Panc1 (cell line): ENCODE measurements around the gene GALNT15. TPM values are rescaled to one million over a fixed set of nuclear protein-coding genes. Genes with fewer than 3 reads are reported as not detected.

Experiments
- ATAC-seq: fragments of 200-7000 bp; cut with Tn5 transposase; 2 replicates; pipeline ENCODE4 v1.9.1; 2020; ENCODE audit warnings: mild to moderate bottlenecking, moderate library complexity
- BruUV-seq: library from RNA; stranded (reverse); fragments of 400-500 nt; replicated peaks from 2 replicates; lab custom pipeline; 2021; lab: Mats Ljungman, UMichigan
- CTCF ChIA-PET: fragments of 300-600 bp; sonication (Branson Sonifier 250); formaldehyde crosslinking; loops from one replicate; lab custom pipeline; 2022; ENCODE audit warnings: antibody characterized with exemption; lab: Charles Lee
- POLR2A ChIA-PET: fragments of 300-600 bp; sonication (Branson Sonifier 250); formaldehyde crosslinking; loops from one replicate; lab custom pipeline; 2022; ENCODE audit warnings: antibody characterized with exemption; lab: Charles Lee
- DNase-seq: peaks from one replicate; pipeline ENCODE4 v3.0.0-alpha.2; 2010; ENCODE audit warnings: low read depth, low spot score
- H3K27ac ChIP-seq: 2 replicates; pipeline ENCODE4 v1.5.1; 2011; ENCODE audit warnings: mild to moderate bottlenecking, low read length, inconsistent platforms
- H3K27me3 ChIP-seq: fragments of 200-500 bp; sonication (Bioruptor generic); 2 replicates; pipeline ENCODE4 v1.6.0; 2014; ENCODE audit warnings: low read length, inconsistent platforms; ENCODE audit not compliant: control insufficient read depth, insufficient read depth
- H3K36me3 ChIP-seq: fragments of 200-500 bp; sonication (Bioruptor generic); 2 replicates; pipeline ENCODE4 v1.5.1; 2014; ENCODE audit warnings: inconsistent platforms, mild to moderate bottlenecking, low read length, moderate library complexity; ENCODE audit not compliant: control insufficient read depth, insufficient read depth
- H3K4me1 ChIP-seq: 2 replicates; pipeline ENCODE4 v1.5.1; 2011; ENCODE audit warnings: inconsistent platforms, mild to moderate bottlenecking, low read length, moderate library complexity; ENCODE audit not compliant: control insufficient read depth, insufficient read depth
- H3K4me3 ChIP-seq, 2 experiments: 2 replicates each; pipeline ENCODE4 v1.5.1; 2011 to 2012; ENCODE audit warnings: low read depth in 2 of 2, low read length in 2 of 2, mild to moderate bottlenecking in 2 of 2, inconsistent platforms in 1 of 2, moderate library complexity in 1 of 2
- H3K9me3 ChIP-seq: fragments of 200-500 bp; sonication (Bioruptor generic); 2 replicates; pipeline ENCODE4 v1.5.1; 2014; ENCODE audit warnings: low read depth, mild to moderate bottlenecking, inconsistent platforms, low read length, moderate library complexity; ENCODE audit not compliant: control insufficient read depth, insufficient read depth
- POLR2AphosphoS5 ChIP-seq: IDR thresholded peaks from 2 replicates; pipeline ENCODE4 v1.6.1; 2012; ENCODE audit warnings: mild to moderate bottlenecking, low read depth, low read length, moderate library complexity
- SIN3A ChIP-seq: IDR thresholded peaks from 2 replicates; pipeline ENCODE4 v1.6.1; 2012; ENCODE audit warnings: low read depth, mild to moderate bottlenecking, low read length, moderate library complexity, borderline replicate concordance; ENCODE audit not compliant: insufficient read depth
- TCF7L2 ChIP-seq: IDR thresholded peaks from 2 replicates; pipeline ENCODE4 v1.6.1; 2011; ENCODE audit warnings: mild to moderate bottlenecking, low read depth, low read length, inconsistent platforms
- in situ Hi-C: cut with HindIII; loops from 2 replicates; pipeline ENCODE4 v1.10.0; 2016; ENCODE audit warnings: low sequenced_read_pairs, low pct_unique_long_range_greater_than_20kb
- intact Hi-C: fragments of 100-400 bp; cut with micrococcal nuclease; formaldehyde crosslinking; loops from one replicate; pipeline ENCODE4 v1.10.0; 2022; ENCODE audit not compliant: unreplicated experiment
- total RNA-seq: library from RNA; stranded (reverse); gene quantifications from one replicate; pipeline ENCODE4 v1.2.1, GENCODE V29; 2021; ENCODE audit not compliant: unreplicated experiment
- TF ChIP-seq, protein P1 (sequence below): fragments of 450-650 bp; IDR thresholded peaks from 2 replicates; pipeline ENCODE4 v1.5.1; 2017; ENCODE audit warnings: mild to moderate bottlenecking
- TF ChIP-seq, protein P2 (sequence below), 2 experiments: IDR thresholded peaks; 2 replicates each; pipeline ENCODE4 v1.6.1; 2011 to 2012; ENCODE audit warnings: low read depth in 2 of 2, control low read depth in 1 of 2, low read length in 1 of 2, mild to moderate bottlenecking in 1 of 2, moderate library complexity in 1 of 2; ENCODE audit not compliant: insufficient read depth in 1 of 2

GALNT15 gene
- total RNA-seq, 1 experiment from 2014 or later, result 0.10 TPM

DNA sequence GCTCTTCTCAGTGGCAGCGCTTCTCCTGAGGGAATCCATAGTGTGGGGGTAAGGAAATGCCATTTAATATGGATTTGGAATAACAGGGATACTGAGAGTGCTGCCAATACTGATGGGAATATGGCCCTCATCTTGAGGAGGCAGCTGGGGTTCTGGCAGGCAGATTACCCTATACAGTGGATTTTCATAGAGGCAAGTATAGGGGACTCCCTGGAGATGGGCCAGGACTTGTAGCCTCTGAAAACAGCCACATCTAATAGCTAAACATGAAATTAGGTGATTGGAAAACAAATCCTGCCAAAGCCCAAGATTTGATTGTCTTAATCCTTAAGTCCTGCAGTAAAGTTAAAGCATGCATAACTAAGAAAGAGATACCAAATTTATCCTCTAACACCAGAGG is 59.3 kb downstream of the GALNT15 start:
- no TSS peak for BruUV-seq
- no peak overlapping the region for H3K27ac ChIP-seq
- CTCF ChIA-PET, result no interaction called here
- H3K4me1 ChIP-seq, result no peaks in the 10 kb centered on the region
- ATAC-seq, result no peak
- no peaks in the 10 kb centered on the region for H3K36me3 ChIP-seq
- in situ Hi-C loops (no loop called here), intact Hi-C loops (no loop called here)
- H3K27me3 ChIP-seq, result no peaks in the 10 kb centered on the region
- H3K4me3 ChIP-seq, result no peak overlapping the region
- DNase-seq, result no peak
- POLR2A ChIA-PET, result no interaction called here
- TF ChIP-seq POLR2AphosphoS5, result no peak
- no peak for TF ChIP-seq SIN3A
- TF ChIP-seq, protein P1, sequence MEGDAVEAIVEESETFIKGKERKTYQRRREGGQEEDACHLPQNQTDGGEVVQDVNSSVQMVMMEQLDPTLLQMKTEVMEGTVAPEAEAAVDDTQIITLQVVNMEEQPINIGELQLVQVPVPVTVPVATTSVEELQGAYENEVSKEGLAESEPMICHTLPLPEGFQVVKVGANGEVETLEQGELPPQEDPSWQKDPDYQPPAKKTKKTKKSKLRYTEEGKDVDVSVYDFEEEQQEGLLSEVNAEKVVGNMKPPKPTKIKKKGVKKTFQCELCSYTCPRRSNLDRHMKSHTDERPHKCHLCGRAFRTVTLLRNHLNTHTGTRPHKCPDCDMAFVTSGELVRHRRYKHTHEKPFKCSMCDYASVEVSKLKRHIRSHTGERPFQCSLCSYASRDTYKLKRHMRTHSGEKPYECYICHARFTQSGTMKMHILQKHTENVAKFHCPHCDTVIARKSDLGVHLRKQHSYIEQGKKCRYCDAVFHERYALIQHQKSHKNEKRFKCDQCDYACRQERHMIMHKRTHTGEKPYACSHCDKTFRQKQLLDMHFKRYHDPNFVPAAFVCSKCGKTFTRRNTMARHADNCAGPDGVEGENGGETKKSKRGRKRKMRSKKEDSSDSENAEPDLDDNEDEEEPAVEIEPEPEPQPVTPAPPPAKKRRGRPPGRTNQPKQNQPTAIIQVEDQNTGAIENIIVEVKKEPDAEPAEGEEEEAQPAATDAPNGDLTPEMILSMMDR, result no peak
- TF ChIP-seq, protein P2, sequence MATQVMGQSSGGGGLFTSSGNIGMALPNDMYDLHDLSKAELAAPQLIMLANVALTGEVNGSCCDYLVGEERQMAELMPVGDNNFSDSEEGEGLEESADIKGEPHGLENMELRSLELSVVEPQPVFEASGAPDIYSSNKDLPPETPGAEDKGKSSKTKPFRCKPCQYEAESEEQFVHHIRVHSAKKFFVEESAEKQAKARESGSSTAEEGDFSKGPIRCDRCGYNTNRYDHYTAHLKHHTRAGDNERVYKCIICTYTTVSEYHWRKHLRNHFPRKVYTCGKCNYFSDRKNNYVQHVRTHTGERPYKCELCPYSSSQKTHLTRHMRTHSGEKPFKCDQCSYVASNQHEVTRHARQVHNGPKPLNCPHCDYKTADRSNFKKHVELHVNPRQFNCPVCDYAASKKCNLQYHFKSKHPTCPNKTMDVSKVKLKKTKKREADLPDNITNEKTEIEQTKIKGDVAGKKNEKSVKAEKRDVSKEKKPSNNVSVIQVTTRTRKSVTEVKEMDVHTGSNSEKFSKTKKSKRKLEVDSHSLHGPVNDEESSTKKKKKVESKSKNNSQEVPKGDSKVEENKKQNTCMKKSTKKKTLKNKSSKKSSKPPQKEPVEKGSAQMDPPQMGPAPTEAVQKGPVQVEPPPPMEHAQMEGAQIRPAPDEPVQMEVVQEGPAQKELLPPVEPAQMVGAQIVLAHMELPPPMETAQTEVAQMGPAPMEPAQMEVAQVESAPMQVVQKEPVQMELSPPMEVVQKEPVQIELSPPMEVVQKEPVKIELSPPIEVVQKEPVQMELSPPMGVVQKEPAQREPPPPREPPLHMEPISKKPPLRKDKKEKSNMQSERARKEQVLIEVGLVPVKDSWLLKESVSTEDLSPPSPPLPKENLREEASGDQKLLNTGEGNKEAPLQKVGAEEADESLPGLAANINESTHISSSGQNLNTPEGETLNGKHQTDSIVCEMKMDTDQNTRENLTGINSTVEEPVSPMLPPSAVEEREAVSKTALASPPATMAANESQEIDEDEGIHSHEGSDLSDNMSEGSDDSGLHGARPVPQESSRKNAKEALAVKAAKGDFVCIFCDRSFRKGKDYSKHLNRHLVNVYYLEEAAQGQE (IDR thresholded peaks at IDR 0.05; ENCODE audit: insufficient read depth in 1 of 2, low read depth in 2 of 2, low read length in 1 of 2), result no peak
- TF ChIP-seq TCF7L2, result no peak
- H3K9me3 ChIP-seq, result no peaks in the 10 kb centered on the region

DNA sequence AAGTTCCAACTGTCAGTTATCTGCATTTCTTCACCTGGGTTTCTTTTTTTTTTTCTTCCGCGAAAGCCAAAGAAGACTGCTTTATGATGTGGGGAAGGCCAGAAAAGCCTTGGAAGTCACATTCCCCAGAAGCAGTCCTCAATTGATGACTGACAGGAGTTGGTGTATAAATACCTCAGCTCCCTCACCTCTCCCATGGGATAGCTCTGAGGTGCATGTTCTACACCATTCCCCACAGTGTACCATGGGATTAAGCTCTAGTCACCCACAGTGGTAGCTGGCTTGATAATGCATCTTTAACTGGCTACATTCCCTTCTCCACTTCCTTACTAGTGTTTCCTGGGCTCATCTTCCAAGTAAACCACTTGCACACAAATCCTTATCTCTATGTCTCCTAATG is 59.8 kb downstream of the GALNT15 start:
- intact Hi-C loops (no loop called here), in situ Hi-C loops (no loop called here)
- TF ChIP-seq, protein P2 (IDR thresholded peaks at IDR 0.05; ENCODE audit: insufficient read depth in 1 of 2, low read depth in 2 of 2, low read length in 1 of 2), result no peak
- TF ChIP-seq POLR2AphosphoS5 (no peak), SIN3A (no peak), TCF7L2 (no peak)
- TF ChIP-seq, protein P1, result no peak
- CTCF ChIA-PET, result no interaction called here
- DNase-seq (no peak), ATAC-seq (no peak)
- no TSS peak for BruUV-seq
- no peaks in the 10 kb centered on the region for H3K27me3 ChIP-seq
- no peak overlapping the region for H3K27ac ChIP-seq
- H3K36me3 ChIP-seq, result no peaks in the 10 kb centered on the region
- no peaks in the 10 kb centered on the region for H3K9me3 ChIP-seq
- H3K4me1 ChIP-seq, result no peaks in the 10 kb centered on the region
- H3K4me3 ChIP-seq, result no peak overlapping the region
- POLR2A ChIA-PET, result no interaction called here
